HL-60 (cell line): ENCODE results near the gene UBAC2.

Experiments used
- DNase-seq, 2 experiments: peaks; one replicate each; pipeline ENCODE4 v3.0.0-alpha.2; 2010 to 2020; ENCODE audit warnings: low read depth in 1 of 2, low spot score in 1 of 2
- H3K27ac ChIP-seq: fragments of 250-450 bp; sonication (Bioruptor Pico); replicated peaks from 2 replicates; pipeline ENCODE4 v1.5.1; 2020; ENCODE audit warnings: mild to moderate bottlenecking, moderate library complexity
- H3K27me3 ChIP-seq: fragments of 250-450 bp; sonication (Bioruptor Pico); 2 replicates; pipeline ENCODE4 v1.5.1; 2021; ENCODE audit warnings: mild to moderate bottlenecking, moderate library complexity; ENCODE audit not compliant: insufficient read depth, poor library complexity, severe bottlenecking
- H3K4me3 ChIP-seq: replicated peaks from 2 replicates; pipeline ENCODE4 v1.5.1; 2011; ENCODE audit warnings: mild to moderate bottlenecking, control low read depth, low read length; ENCODE audit not compliant: insufficient read depth
- CTCF ChIP-seq: IDR thresholded peaks from one replicate; pipeline ENCODE4 v1.5.1; 2011; ENCODE audit warnings: low read length, control low read depth, inconsistent platforms; ENCODE audit not compliant: insufficient read depth
- GABPA ChIP-seq: IDR thresholded peaks from 2 replicates; pipeline ENCODE4 v1.6.1; 2012; ENCODE audit warnings: low read depth
- POLR2AphosphoS5 ChIP-seq: IDR thresholded peaks from 2 replicates; pipeline ENCODE4 v1.6.1; 2012; ENCODE audit warnings: low read depth
- REST ChIP-seq: IDR thresholded peaks from 2 replicates; pipeline ENCODE4 v1.6.1; 2012; ENCODE audit warnings: low read depth; ENCODE audit not compliant: insufficient replicate concordance
- SPI1 ChIP-seq: IDR thresholded peaks from 2 replicates; pipeline ENCODE4 v1.6.1; 2012; ENCODE audit warnings: low read depth, mild to moderate bottlenecking, borderline replicate concordance

UBAC2 gene

GRCh38 chr13:99366075-99366987 lies 165.7 kb downstream of the UBAC2 start:
- TF ChIP-seq POLR2AphosphoS5 (no peak), SPI1 (no peak), REST (no peak), GABPA (no peak), CTCF (no peak)
- no peak for DNase-seq
- no peak overlapping the region for H3K27ac ChIP-seq
- no peak overlapping the region for H3K4me3 ChIP-seq
- no peaks in the 10 kb centered on the region for H3K27me3 ChIP-seq

- Histone ChIP-seq H3K27ac (no peak overlapping the region), H3K27me3 (no peaks in the 10 kb centered on the region), H3K4me3 (no peak overlapping the region)
- DNase-seq, result no peak
- TF ChIP-seq CTCF (no peak), POLR2AphosphoS5 (no peak), REST (no peak), SPI1 (no peak), GABPA (no peak)
Observed at GRCh38 chr13:99367106-99367616, 166.5 kb downstream of the UBAC2 start.

- no peak overlapping the region for H3K27ac ChIP-seq
- no peak for DNase-seq
- no peak for TF ChIP-seq REST
- no peak for TF ChIP-seq POLR2AphosphoS5
- no peak for TF ChIP-seq SPI1
- TF ChIP-seq GABPA, result no peak
- TF ChIP-seq CTCF, result no peak
- H3K27me3 ChIP-seq, result no peaks in the 10 kb centered on the region
- no peak overlapping the region for H3K4me3 ChIP-seq
Observed at GRCh38 chr13:99367663-99368448, 167.2 kb downstream of the UBAC2 start.
